Kidney (tissue), 14 donors: Measurements from ENCODE around the gene PTPRG. TPM values are rescaled to one million over a fixed set of nuclear protein-coding genes. Genes with fewer than 3 reads are reported as not detected.

Source experiments
- DNase-seq, 5 donors: peaks; one replicate each; pipeline ENCODE4 v3.0.0-alpha.2; 2013 to 2020
- FAIRE-seq: peaks from 2 replicates; lab custom pipeline; 2012; peaks lifted over from hg19 to GRCh38; lab: Jason Lieb, UNC
- H3K27ac ChIP-seq, 2 donors: one replicate each; pipeline ENCODE4 v1.7.0; 2013; ENCODE audit warnings: low read depth in 2 of 2, low read length in 2 of 2, inconsistent platforms in 1 of 2
- H3K27me3 ChIP-seq: one replicate; pipeline ENCODE4 v1.7.1; 2013; ENCODE audit warnings: low read length, inconsistent platforms; ENCODE audit not compliant: control insufficient read depth, insufficient read depth
- H3K36me3 ChIP-seq, 3 donors: one replicate each; pipeline versions ENCODE4 v1.7.0 to v1.7.1; 2013; ENCODE audit warnings: low read length in 3 of 3, control low read depth in 1 of 3, inconsistent platforms in 1 of 3; ENCODE audit not compliant: insufficient read depth in 3 of 3, control insufficient read depth in 2 of 3
- H3K4me1 ChIP-seq, 3 donors: one replicate each; pipeline versions ENCODE4 v1.7.0 to v1.7.1; 2013; ENCODE audit warnings: low read length in 3 of 3, inconsistent platforms in 1 of 3, low read depth in 1 of 3; ENCODE audit not compliant: control insufficient read depth in 2 of 3, insufficient read depth in 2 of 3
- H3K4me3 ChIP-seq, 3 donors: one replicate each; pipeline versions ENCODE4 v1.7.0 to v1.8.1; 2013; ENCODE audit warnings: low read length in 3 of 3, control low read depth in 1 of 3, inconsistent platforms in 1 of 3
- H3K9ac ChIP-seq, 3 donors: one replicate each; pipeline versions ENCODE4 v1.7.0 to v1.7.1; 2013; ENCODE audit warnings: low read length in 3 of 3, control low read depth in 1 of 3, inconsistent platforms in 1 of 3
- H3K9me3 ChIP-seq, 3 donors: one replicate each; pipeline versions ENCODE4 v1.7.0 to v1.7.1; 2013; ENCODE audit warnings: low read length in 3 of 3, control low read depth in 1 of 3, inconsistent platforms in 1 of 3; ENCODE audit not compliant: control insufficient read depth in 2 of 3, insufficient read depth in 1 of 3
- CTCF ChIP-seq: IDR thresholded peaks from 3 replicates; pipeline ENCODE4 v1.5.1; 2012; ENCODE audit warnings: mild to moderate bottlenecking, moderate library complexity, borderline replicate concordance; ENCODE audit not compliant: insufficient read depth; ENCODE audit errors: extremely low read depth
- intact Hi-C: fragments of 100-400 bp; cut with DNase I; formaldehyde crosslinking; loops from one replicate; pipeline ENCODE4 v1.11.1; 2022
- polyA plus RNA-seq: library from polyadenylated mRNA; stranded (reverse); fragments of 350-450 nt; fragmentation: Illumina TruSeq; extraction: RNeasy Lipid Tissue Mini Kit (QIAGEN cat#74804); gene quantifications from one replicate; pipeline ENCODE4 v1.2.3, GENCODE V29; 2014; ENCODE audit warnings: low read depth, low replicate concordance; ENCODE audit not compliant: insufficient read depth
- total RNA-seq: library from RNA; stranded (reverse); fragmentation: NEBNext Ultra II Directional; extraction: Animal tissue kit (Norgen Biotek cat#: 25700); gene quantifications from one replicate; pipeline ENCODE4 v1.2.1, GENCODE V29; 2021
- donor health status: control.
- donor health status: control.
- donor health status: control.
- donor health status: control.
- donor health status: control.
- donor health status: DM: yes; HTN: yes; CAD: no.
- donor health status: Normal renal cell carcinoma (clear cell type).

Gene PTPRG
- total and polyA plus RNA-seq, 2 donors from 2014 or later: 9.2 to 154 TPM

GRCh38 chr3:62143843-62144450, 582.6 kb downstream of the PTPRG start:
- FAIRE-seq: no peak
- Histone ChIP-seq H3K4me3 (no peak overlapping the region), H3K36me3 (peaks cover 0 to 5% (median 3%) of the 10 kb centered on the region in 3 donors), H3K27me3 (no peaks in the 10 kb centered on the region), H3K4me1 (peaks cover 0 to 6% (median 5%) of the 10 kb centered on the region in 3 donors), H3K27ac (no peak overlapping the region), H3K9ac (no peak overlapping the region), H3K9me3 (no peaks in the 10 kb centered on the region)
- no peak for TF ChIP-seq CTCF
- intact Hi-C loops: no loop called here
- DNase-seq: no peak

GRCh38 chr3:62144482-62144881, 583.1 kb downstream of the PTPRG start:
- no peak overlapping the region for H3K4me3 ChIP-seq
- H3K27me3 ChIP-seq: no peaks in the 10 kb centered on the region
- H3K27ac ChIP-seq: no peak overlapping the region
- FAIRE-seq: no peak
- no peak overlapping the region for H3K9ac ChIP-seq
- TF ChIP-seq CTCF: no peak
- H3K4me1 ChIP-seq: peaks cover 0 to 6% (median 5%) of the 10 kb centered on the region in 3 donors
- intact Hi-C loops: no loop called here
- H3K9me3 ChIP-seq: no peaks in the 10 kb centered on the region
- peaks cover 0 to 5% (median 3%) of the 10 kb centered on the region in 3 donors for H3K36me3 ChIP-seq
- no peak for DNase-seq

GRCh38 chr3:62145086-62145757, 583.9 kb downstream of the PTPRG start:
- no peaks in the 10 kb centered on the region for H3K27me3 ChIP-seq
- intact Hi-C loops: no loop called here
- no peak for FAIRE-seq
- H3K4me3 ChIP-seq: no peak overlapping the region
- no peak for TF ChIP-seq CTCF
- H3K4me1 ChIP-seq: peaks cover 0 to 6% (median 5%) of the 10 kb centered on the region in 3 donors
- H3K36me3 ChIP-seq: peaks cover 0 to under 1% (median 0%) of the 10 kb centered on the region in 3 donors
- H3K9me3 ChIP-seq: no peaks in the 10 kb centered on the region
- DNase-seq: no peak
- no peak overlapping the region for H3K9ac ChIP-seq
- H3K27ac ChIP-seq: no peak overlapping the region
